RWPE2 (cell line): ENCODE measurements around the gene PAK2.

Experiments
- ATAC-seq: fragments of 200-7000 bp; cut with Tn5 transposase; 3 replicates; pipeline ENCODE4 v1.9.1; 2021; ENCODE audit warnings: low read depth
- DNase-seq: peaks from one replicate; pipeline ENCODE4 v3.0.0-alpha.2; 2020; ENCODE audit warnings: low spot score
- H3K27ac ChIP-seq: fragments of 450-650 bp; 2 replicates; pipeline ENCODE4 v1.5.1; 2017; ENCODE audit warnings: mild to moderate bottlenecking; ENCODE audit not compliant: poor library complexity, severe bottlenecking
- H3K27me3 ChIP-seq: fragments of 250-450 bp; sonication (Bioruptor Pico); 2 replicates; pipeline ENCODE4 v1.5.1; 2021; ENCODE audit warnings: mild to moderate bottlenecking, moderate library complexity; ENCODE audit not compliant: insufficient read depth, poor library complexity, severe bottlenecking
- H3K36me3 ChIP-seq: fragments of 250-450 bp; sonication (Bioruptor Pico); 2 replicates; pipeline ENCODE4 v1.5.1; 2020; ENCODE audit warnings: low read depth, mild to moderate bottlenecking, moderate library complexity
- H3K4me1 ChIP-seq: fragments of 250-450 bp; sonication (Bioruptor Pico); 2 replicates; pipeline ENCODE4 v1.5.1; 2021; ENCODE audit warnings: mild to moderate bottlenecking, moderate library complexity; ENCODE audit not compliant: insufficient read depth, poor library complexity, severe bottlenecking
- H3K4me3 ChIP-seq: fragments of 250-450 bp; sonication (Bioruptor Pico); 2 replicates; pipeline ENCODE4 v1.5.1; 2021; ENCODE audit warnings: mild to moderate bottlenecking, moderate library complexity; ENCODE audit not compliant: severe bottlenecking
- H3K9me3 ChIP-seq: fragments of 250-450 bp; sonication (Bioruptor Pico); 2 replicates; pipeline ENCODE4 v1.5.1; 2021; ENCODE audit warnings: mild to moderate bottlenecking, moderate library complexity; ENCODE audit not compliant: severe bottlenecking
- TF ChIP-seq, protein P1 (sequence below): fragments of 450-650 bp; IDR thresholded peaks from one replicate; pipeline ENCODE4 v1.5.1; 2017; ENCODE audit warnings: mild to moderate bottlenecking, moderate library complexity; ENCODE audit not compliant: poor library complexity, severe bottlenecking

PAK2 gene

DNA sequence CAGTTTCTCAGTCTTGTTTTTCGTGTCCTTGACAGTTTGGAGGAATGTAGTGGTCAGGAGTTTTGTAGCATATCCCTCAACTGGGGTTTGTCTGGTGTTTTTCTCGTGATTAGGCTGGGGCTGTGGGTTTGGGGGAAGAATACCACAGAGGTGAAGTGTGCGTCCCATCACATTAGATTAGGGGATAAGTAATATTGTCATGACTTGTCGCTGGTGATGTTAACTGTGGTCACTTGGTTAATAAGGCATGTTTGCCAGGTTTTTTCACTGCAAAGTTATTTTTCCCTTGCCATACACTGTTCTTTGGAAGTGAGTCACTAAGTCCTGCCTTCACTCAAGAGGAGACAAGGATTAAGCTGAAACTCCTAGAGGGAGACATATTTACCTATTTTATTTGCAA, 39.1 kb downstream of the PAK2 start:
- Histone ChIP-seq H3K4me1 (peaks cover 43% of the 10 kb centered on the region), H3K36me3 (peaks cover 26% of the 10 kb centered on the region), H3K4me3 (no peak overlapping the region), H3K9me3 (no peaks in the 10 kb centered on the region), H3K27ac (peak overlapping the region; percentile 65), H3K27me3 (no peaks in the 10 kb centered on the region)
- DNase-seq = no peak
- ATAC-seq = peak; percentile 83
- TF ChIP-seq, protein P1, sequence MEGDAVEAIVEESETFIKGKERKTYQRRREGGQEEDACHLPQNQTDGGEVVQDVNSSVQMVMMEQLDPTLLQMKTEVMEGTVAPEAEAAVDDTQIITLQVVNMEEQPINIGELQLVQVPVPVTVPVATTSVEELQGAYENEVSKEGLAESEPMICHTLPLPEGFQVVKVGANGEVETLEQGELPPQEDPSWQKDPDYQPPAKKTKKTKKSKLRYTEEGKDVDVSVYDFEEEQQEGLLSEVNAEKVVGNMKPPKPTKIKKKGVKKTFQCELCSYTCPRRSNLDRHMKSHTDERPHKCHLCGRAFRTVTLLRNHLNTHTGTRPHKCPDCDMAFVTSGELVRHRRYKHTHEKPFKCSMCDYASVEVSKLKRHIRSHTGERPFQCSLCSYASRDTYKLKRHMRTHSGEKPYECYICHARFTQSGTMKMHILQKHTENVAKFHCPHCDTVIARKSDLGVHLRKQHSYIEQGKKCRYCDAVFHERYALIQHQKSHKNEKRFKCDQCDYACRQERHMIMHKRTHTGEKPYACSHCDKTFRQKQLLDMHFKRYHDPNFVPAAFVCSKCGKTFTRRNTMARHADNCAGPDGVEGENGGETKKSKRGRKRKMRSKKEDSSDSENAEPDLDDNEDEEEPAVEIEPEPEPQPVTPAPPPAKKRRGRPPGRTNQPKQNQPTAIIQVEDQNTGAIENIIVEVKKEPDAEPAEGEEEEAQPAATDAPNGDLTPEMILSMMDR = no peak

DNA sequence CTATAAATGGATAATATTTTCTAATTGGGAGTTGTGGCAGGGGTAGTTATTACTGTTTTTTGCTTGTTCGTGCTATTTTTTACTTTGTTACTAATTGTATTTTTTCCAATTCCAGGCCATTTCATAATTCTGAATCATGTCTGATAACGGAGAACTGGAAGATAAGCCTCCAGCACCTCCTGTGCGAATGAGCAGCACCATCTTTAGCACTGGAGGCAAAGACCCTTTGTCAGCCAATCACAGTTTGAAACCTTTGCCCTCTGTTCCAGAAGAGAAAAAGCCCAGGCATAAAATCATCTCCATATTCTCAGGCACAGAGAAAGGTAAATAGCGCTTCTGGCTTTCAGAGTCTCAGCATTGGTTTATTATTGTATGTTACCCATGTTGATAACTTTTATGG, 42.9 kb downstream of the PAK2 start:
- peaks cover 47% of the 10 kb centered on the region for H3K36me3 ChIP-seq

DNA sequence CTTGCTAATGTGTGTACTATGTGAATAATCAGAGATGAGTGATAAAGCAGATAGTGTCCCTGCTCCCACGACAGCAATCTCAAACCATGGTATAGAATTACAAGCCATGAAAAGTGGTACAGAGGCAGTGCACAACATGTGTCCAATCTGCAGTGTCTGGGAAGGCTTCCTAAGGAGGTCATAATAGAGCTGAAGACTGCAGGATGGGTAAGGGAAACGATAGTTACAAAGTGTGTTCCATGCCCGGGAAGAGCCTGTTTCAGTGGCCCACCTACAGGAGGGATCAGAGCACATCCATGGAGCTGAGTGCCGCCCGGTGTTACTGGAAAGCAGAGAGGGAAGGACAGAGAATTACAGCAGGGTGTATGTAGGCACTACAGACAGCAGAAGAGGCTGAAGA, 48.9 kb downstream of the PAK2 start:
- no peak overlapping the region for H3K4me3 ChIP-seq
- no peaks in the 10 kb centered on the region for H3K27me3 ChIP-seq
- TF ChIP-seq, protein P1 = no peak
- DNase-seq (no peak), ATAC-seq (no peak)
- no peaks in the 10 kb centered on the region for H3K9me3 ChIP-seq
- no peak overlapping the region for H3K27ac ChIP-seq
- H3K4me1 ChIP-seq = peaks cover 30% of the 10 kb centered on the region
- H3K36me3 ChIP-seq = peaks cover 24% of the 10 kb centered on the region

More for the DNA sequence above, 42.9 kb downstream of the PAK2 start:
- DNase-seq (no peak), ATAC-seq (no peak)
- Histone ChIP-seq H3K4me3 (no peak overlapping the region), H3K9me3 (no peaks in the 10 kb centered on the region), H3K27me3 (no peaks in the 10 kb centered on the region), H3K4me1 (peaks cover 21% of the 10 kb centered on the region), H3K27ac (no peak overlapping the region)
- TF ChIP-seq, protein P1 = no peak

DNA sequence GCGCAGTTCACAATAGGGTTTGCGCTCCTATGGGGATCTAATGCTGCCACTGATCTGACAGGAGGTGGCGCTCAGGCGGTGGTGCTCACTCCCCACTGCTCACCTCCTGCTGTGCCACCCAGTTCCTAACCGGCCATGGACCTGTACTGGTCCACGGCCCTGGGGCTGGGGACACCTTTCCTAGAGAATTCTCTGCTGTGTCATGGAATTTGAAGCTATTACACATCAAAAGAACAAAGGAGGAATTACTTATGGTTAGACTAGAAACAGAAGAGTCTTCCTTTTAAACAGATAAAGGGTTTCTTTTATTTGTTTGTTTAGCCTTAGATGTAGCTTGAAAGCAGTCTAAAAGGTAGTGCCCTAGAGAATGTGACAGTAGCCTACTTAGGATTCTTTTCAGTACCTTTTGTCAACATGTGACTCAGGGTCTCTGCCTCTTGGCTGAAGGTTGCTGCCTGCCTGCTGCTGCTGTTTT, 50.3 kb downstream of the PAK2 start:
- TF ChIP-seq, protein P1 = peak; percentile 5
- H3K4me3 ChIP-seq = no peak overlapping the region
- no peaks in the 10 kb centered on the region for H3K9me3 ChIP-seq
- ATAC-seq (no peak), DNase-seq (no peak)
- peak overlapping the region; percentile 1 for H3K27ac ChIP-seq
- H3K36me3 ChIP-seq = peaks cover 25% of the 10 kb centered on the region
- H3K4me1 ChIP-seq = peaks cover 35% of the 10 kb centered on the region
- no peaks in the 10 kb centered on the region for H3K27me3 ChIP-seq

DNA sequence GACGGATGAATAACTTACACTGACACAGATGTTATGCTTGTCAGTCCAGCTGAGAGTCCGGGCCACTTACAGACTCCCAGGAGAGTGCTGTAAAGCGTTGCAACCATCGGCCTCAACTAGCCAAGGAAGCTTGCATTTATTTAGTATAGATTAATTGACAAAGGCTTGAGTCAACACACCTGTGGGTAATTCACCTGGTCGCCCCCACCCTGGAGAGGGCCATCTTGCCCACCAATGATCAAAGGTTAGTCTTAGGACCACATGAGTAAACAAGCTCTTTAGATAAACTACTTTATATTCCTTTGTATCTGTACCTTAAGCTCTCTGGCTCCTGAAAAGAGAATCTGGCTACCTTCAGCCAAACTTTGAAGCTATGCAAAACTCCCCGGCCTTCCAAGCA, 51.0 kb downstream of the PAK2 start:
- H3K36me3 ChIP-seq = peaks cover 18% of the 10 kb centered on the region
- no peak for DNase-seq
- no peak overlapping the region for H3K4me3 ChIP-seq
- peak overlapping the region; percentile 91 for H3K27ac ChIP-seq
- ATAC-seq = no peak
- peaks cover 35% of the 10 kb centered on the region for H3K4me1 ChIP-seq
- no peaks in the 10 kb centered on the region for H3K27me3 ChIP-seq
- H3K9me3 ChIP-seq = no peaks in the 10 kb centered on the region
- TF ChIP-seq, protein P1 = no peak
